Heart left ventricle (tissue), 13 donors: ENCODE results near the gene FOXP1.

Source experiments
- CTCF ChIP-seq, 12 donors: fragments of 200-600 bp; sonication (generic) in 4 of 12; IDR thresholded peaks; one replicate each; pipeline versions ENCODE4 v1.5.0 to v1.8.0; 2018 to 2022; ENCODE audit warnings: antibody characterized with exemption in 12 of 12, mild to moderate bottlenecking in 5 of 12
- POLR2A ChIP-seq, 2 donors: fragments of 450-650 bp; IDR thresholded peaks; one replicate each; pipeline ENCODE4 v1.6.1; 2017; ENCODE audit warnings: antibody characterized with exemption in 2 of 2, mild to moderate bottlenecking in 2 of 2, moderate library complexity in 2 of 2
- donor health status: ischemic (EF 13 %, LVEDD 7.1; RV severe dilation, severe dysfunction).
- donor health status: DM: no; HTN: yes; CAD: no.
- donor health status: DM: no; HTN: no; CAD: no.
- donor health status: ischemic (EF 25% LVEDD 6.9; RV normal size, moderate dysfunction).
- donor health status: ischemic (EF 25% LVEDD 5.7; RV mildly dilated, moderate dysfunction).
- donor health status: ischemic (EF 35%, LVEDD 5.7; RV mildly dilated, moderate dysfunction).
- donor health status: nonischemic (EF 11% LVEDD 7.7; RV severe dilation, severe dysfunction).
- donor health status: DM: yes; HTN: yes; CAD: no.
- donor health status: PGD.
- donor health status: ischemic (EF 29% LVEDD 5.4; RV normal size, mild dysfunction).
- donor health status: nonischemic (EF 23%, LVEDD 6.1; RV moderate dilation, normal function).

GRCh38 chr3:71132995-71133730 lies 450.4 kb downstream of the FOXP1 start:
- no peak for TF ChIP-seq POLR2A (IDR thresholded peaks at IDR 0.05)
- TF ChIP-seq CTCF (IDR thresholded peaks at IDR 0.05): no peak
